HG03064 (cell line): Measurements from ENCODE around the gene FRMD4A.

ENCODE experiments used
- ATAC-seq: cut with Tn5 transposase; IDR thresholded peaks from one replicate; pipeline ENCODE4 v1.9.1; 2021; ENCODE audit warnings: low read depth; ENCODE audit not compliant: unreplicated experiment

The FRMD4A gene

GRCh38 chr10:14296065-14296709 lies 34.5 kb downstream of the FRMD4A start:
- no peak for ATAC-seq

- ATAC-seq: no peak
Measured at GRCh38 chr10:14294347-14295059, 36.2 kb downstream of the FRMD4A start.

GRCh38 chr10:14293526-14293925 lies 37.2 kb downstream of the FRMD4A start:
- no peak for ATAC-seq

- no peak for ATAC-seq
Measured at GRCh38 chr10:14291296-14291695, 39.4 kb downstream of the FRMD4A start.

- ATAC-seq: no peak
Measured at GRCh38 chr10:14285941-14286560, 44.7 kb downstream of the FRMD4A start.

- ATAC-seq: no peak
Measured at GRCh38 chr10:14282276-14282675, 48.4 kb downstream of the FRMD4A start.

GRCh38 chr10:14278533-14278932 lies 52.2 kb downstream of the FRMD4A start:
- ATAC-seq: no peak

- ATAC-seq: no peak
Measured at GRCh38 chr10:14276210-14276609, 54.5 kb downstream of the FRMD4A start.

- ATAC-seq: no peak
Measured at GRCh38 chr10:14271621-14272020, 59.1 kb downstream of the FRMD4A start.

GRCh38 chr10:14270370-14270769 lies 60.4 kb downstream of the FRMD4A start:
- no peak for ATAC-seq

GRCh38 chr10:14265709-14266108 lies 65.0 kb downstream of the FRMD4A start:
- ATAC-seq: no peak

- no peak for ATAC-seq
Measured at GRCh38 chr10:14262836-14263425, 67.8 kb downstream of the FRMD4A start.

- ATAC-seq: no peak
Measured at GRCh38 chr10:14261336-14261735, 69.4 kb downstream of the FRMD4A start.

- ATAC-seq: no peak
Measured at GRCh38 chr10:14259696-14260566, 70.8 kb downstream of the FRMD4A start.

GRCh38 chr10:14254368-14254767 lies 76.4 kb downstream of the FRMD4A start:
- ATAC-seq: no peak

- ATAC-seq: no peak
Measured at GRCh38 chr10:14253711-14254110, 77.0 kb downstream of the FRMD4A start.

- no peak for ATAC-seq
Measured at GRCh38 chr10:14253079-14253478, 77.6 kb downstream of the FRMD4A start.

GRCh38 chr10:14250496-14251076 lies 80.1 kb downstream of the FRMD4A start:
- ATAC-seq: no peak

- ATAC-seq: no peak
Measured at GRCh38 chr10:14247377-14248116, 83.2 kb downstream of the FRMD4A start.
